Hematopoietic multipotent progenitor cell treated with erythropoietin and hydrocortisone succinate and interleukin-3 and kit ligand, for 17 days (in vitro differentiated cells): ENCODE data around the gene PVALEF.
A peak's percentile ranks its signal among the peaks of the same experiment; 100 is the strongest.

Experiments used
- DNase-seq: peaks from one replicate; pipeline ENCODE4 v3.0.0-alpha.2; 2015; ENCODE audit warnings: low spot score

Gene PVALEF

GRCh38 chr17:81197831-81198490 lies 32.7 kb downstream of the PVALEF start:
- DNase-seq: no peak

DNA sequence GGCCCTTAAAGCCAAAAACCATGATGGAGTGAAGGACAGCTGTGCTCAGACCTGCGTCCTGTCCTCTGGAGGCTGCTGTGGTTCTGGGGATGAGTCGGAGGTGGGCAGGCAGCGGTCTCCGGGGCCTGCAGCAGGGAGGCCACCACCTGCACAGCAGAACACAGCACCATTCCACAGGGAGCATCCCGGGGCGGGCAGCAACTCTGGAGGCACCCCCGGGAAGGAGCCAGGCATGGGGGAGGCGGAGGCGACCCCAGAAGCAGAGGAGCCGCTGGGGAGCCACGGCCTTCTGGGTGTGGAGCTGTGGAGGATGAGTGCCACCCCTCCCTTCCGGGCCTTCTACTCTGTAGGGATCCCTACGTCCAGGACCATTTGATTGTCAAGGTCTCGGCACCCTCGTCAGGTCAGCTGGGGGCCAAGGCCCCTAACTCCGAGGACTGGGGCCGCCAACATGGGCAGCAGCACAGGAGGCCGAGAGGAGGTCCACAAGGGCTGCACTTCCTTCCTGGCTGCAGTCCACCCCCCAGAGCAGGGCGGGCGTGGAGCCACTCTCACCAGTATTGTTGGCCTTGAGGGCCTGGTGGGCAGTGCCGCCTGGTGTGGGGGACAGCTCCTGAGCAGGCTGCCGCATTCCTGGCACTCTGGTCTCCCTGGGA lies 33.6 kb downstream of the PVALEF start:
- DNase-seq: no peak

GRCh38 chr17:81199482-81199830 lies 34.1 kb downstream of the PVALEF start:
- DNase-seq: no peak

GRCh38 chr17:81200201-81200600 lies 34.9 kb downstream of the PVALEF start:
- DNase-seq: no peak

DNA sequence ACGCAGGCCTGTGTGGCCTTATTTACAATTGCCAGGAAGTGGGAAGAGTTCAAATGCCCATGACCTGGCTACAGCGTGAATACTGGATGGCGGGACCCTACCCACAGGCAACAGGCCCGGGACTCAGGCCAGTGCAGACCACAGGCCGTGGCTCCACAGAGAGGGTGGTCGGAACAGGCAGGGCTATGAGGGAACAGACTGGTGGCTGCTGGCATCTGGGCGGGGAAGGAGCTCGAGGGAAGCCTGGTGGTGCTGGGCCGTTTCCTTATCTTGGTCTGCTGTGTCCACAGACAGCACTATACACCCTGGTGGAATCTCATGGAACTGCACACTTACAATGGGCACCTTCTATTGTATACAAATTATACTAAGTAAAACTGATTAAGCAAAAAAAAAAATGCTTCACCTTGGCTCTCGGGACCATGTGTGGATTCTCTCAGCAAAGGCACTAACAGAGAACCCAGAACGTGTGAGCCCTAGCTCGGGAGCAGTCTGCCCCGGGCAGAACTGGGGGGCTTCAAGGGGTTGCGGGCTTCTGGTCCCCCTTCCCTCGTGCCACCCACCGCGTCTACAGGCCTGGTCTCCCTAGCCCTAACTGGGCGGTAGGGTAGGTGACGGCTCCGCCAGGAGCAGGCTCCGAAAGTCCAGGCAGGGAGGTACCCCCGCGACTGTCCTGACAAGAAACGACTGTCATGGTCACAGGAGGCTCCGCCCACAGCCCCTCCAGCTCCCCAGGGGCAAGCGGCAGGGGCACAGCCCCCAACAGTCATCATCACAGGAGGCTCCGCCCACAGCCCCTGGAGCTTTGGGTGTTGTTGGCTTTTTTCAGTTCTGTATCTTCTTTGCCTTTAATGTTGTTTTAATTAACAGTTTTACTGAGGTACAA lies 35.6 kb downstream of the PVALEF start:
- DNase-seq: peak; percentile 9

DNA sequence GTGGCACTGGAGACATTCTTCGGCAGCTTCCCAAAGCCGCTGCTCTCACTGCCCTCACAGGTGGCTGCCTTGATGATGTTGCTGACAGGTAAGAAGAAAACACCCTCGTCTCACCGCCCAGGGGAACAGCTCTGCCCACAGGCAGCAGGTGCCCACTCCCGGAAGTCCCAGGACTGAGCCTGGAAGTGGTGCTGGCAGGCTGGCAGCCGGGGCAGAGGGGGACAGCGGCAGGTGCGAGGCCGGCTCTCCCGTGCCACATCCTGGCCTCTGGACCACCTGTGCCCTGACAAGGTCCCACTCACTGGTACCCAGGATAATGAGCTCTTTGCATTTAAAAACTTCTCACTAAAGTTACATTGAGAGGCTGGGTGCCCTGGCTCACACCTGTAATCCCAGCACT lies 37.0 kb downstream of the PVALEF start:
- no peak for DNase-seq

GRCh38 chr17:81203136-81203535 lies 37.8 kb downstream of the PVALEF start:
- no peak for DNase-seq

GRCh38 chr17:81204578-81204977 lies 39.3 kb downstream of the PVALEF start:
- DNase-seq: no peak

GRCh38 chr17:81206166-81206565 lies 40.9 kb downstream of the PVALEF start:
- DNase-seq: no peak

DNA sequence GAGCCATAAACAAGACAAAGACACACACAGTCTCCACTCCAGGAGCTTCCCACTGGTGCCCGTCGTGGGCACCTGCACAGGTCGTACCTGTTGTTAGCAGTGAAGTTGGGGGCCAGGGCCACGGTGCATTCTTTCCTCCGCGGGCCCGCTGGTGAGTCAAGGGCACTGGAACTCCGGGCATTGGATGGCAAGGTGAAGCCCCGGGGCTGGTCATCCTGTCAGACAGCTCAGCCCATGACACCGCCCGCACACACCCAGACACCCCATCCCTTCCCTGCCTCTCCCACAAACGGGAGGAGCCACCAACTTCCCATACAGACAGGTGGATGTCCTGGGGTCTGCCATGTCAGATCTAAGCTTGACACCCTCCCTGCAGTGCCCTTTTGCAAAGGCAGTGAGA lies 41.4 kb downstream of the PVALEF start:
- no peak for DNase-seq

DNA sequence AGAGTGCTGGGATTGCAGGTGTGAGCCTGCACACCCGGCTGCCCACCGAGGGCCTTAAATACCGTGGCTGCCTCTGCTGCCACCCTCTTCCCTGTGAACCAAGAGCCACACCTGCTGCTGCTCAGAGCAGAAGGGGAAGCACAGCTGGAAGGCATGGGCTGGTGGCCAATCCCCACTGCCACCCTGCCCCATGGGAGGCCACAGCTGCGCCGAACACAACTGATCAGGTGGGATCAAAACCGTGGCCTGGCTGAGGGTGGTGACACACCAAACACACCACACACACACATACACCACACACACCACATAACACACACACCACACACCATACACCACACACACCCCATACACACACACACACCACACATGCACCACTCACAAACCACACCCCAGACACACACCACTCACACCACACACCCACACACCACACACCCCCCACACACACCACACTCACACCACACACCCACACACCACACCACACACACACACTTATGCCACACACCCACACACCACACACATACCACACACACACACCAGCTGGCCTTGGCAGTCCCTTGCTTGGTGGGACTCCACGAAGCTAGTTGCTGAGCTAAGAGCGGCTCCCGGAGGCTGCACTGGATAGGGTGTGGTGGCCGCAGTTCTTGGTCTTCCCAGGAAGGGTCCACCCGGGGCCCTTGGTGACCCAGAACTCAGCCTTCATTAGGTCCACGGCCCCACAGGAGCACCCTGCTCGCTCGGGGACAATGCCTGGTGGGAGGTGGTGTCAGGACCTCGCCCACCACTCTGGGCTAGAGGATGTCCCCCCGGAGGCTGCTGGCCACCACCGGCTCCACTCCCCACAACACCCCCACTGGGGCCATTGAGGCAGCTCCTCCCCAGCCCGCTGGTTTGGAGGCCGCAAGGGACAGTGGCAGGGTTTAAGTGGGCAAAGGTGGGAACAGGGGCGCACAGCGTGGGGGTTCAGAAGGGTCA lies 42.6 kb downstream of the PVALEF start:
- DNase-seq: no peak

DNA sequence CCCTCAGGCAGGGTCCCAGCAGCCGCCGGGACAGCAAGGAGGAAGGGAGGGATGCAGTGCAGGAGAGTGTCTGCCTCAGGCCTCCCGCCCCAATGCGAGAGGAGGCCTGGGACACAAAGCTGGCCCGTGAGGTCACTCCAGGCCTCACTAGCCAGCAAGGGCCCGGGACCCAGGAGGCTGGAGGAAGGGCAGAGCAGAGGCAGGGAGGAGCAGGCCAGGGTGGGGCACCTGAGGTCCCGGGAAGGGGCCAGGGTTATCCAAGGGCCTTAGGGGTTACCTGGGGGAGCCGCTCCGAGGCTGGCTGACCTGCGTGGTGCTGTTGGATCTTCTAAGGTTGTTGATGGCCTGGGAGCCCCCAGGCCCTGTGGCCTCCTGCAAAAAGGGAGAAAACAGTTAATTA lies 43.3 kb downstream of the PVALEF start:
- DNase-seq: no peak

DNA sequence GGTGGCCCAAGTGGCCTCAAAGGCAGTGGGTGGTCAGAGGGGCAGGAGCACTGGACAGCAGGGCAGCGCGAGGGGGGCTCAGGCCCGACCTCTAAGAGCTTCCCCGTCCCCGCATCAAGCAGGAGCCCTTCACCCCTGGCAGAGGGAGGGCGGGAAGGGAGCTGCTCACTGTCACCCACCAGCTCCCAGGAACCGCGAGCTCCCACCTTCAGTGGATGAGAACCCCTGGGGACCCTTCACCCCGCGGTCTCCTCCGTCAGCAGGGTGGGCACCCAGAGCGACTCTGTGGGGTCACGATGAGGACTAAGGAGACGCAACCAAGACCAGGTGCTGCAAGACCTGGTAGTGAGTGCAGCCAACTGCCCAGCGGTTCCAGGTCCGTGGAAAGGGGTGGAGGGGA lies 43.8 kb downstream of the PVALEF start:
- DNase-seq: no peak

DNA sequence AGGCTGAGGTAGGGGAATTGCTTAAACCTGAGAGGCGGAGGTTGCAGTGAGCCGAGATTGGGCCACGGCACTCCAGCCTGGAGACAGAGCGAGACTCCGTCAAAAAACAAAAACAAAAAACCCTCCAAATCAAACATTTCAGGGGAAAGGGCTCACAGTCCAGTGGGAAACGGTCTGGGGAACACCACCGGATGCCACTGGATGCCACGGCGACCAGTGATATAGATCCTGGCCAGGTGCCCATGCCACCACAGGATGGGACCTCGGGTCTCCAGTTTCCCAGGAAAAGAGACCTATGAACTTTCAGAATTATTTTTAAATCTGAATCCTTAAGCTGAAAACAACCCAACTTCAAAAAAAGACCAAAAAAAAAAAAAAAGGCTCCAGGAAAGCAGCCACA lies 45.2 kb downstream of the PVALEF start:
- no peak for DNase-seq

DNA sequence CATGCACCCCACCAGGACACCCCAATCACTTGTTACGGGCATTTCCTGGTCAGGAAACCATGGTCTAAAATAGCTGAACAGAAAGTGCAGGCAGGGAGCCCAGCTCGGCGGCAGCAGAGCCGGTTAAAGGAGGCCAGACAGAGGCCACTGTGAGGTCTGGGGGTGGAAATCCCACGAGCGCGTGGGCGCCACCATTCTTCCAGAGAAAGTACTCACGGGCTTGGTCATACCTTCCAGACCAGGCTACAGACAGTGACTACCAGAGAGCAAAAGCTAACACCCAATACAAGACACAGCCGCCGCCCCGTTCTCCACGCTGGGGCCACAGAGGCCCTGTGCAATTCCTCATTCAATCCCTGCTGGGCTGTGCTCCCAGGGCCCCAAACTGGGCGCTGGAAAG lies 45.6 kb downstream of the PVALEF start:
- no peak for DNase-seq

DNA sequence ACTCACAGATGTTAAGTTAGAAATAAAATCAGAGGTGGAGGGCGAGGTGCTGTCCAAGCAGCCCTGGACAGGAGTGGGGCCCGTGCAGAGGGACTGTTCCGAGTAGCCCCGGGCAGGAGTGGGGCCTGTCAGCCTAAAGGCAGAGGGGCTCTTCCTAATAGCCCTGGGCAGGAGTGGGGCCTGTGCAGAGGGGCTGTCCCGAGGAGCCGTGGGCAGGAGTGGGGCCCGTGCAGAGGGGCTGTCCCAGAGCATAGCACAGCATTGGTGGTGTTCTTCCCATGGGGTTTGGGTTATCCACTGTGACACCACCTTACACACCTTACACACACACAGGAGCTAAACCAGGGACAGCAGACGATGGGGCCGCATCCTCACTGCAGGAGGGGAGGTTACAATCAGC lies 47.1 kb downstream of the PVALEF start:
- no peak for DNase-seq

GRCh38 chr17:81213978-81214377 lies 48.7 kb downstream of the PVALEF start:
- no peak for DNase-seq

GRCh38 chr17:81217491-81217890 lies 52.2 kb downstream of the PVALEF start:
- DNase-seq: no peak

GRCh38 chr17:81218459-81218858 lies 53.2 kb downstream of the PVALEF start:
- DNase-seq: no peak

DNA sequence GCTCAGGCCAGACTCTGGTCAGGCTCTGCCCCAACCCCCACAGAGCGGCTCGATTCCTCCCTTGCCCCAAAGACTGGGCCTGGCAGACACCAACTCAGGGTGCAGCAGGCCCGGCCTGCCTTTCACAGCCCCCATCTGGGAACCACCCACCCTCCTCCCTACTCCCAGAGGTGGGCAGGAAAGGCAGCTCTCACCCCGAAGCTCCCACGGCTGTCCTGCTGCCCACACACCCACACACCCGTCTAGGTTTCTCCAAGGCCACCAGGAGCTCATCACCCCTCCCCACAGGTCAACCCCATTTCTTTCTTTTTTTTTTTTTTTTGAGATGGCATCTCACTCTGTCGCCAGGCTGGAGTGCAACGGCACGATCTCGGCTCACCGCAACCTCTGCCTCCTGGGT lies 53.7 kb downstream of the PVALEF start:
- no peak for DNase-seq

DNA sequence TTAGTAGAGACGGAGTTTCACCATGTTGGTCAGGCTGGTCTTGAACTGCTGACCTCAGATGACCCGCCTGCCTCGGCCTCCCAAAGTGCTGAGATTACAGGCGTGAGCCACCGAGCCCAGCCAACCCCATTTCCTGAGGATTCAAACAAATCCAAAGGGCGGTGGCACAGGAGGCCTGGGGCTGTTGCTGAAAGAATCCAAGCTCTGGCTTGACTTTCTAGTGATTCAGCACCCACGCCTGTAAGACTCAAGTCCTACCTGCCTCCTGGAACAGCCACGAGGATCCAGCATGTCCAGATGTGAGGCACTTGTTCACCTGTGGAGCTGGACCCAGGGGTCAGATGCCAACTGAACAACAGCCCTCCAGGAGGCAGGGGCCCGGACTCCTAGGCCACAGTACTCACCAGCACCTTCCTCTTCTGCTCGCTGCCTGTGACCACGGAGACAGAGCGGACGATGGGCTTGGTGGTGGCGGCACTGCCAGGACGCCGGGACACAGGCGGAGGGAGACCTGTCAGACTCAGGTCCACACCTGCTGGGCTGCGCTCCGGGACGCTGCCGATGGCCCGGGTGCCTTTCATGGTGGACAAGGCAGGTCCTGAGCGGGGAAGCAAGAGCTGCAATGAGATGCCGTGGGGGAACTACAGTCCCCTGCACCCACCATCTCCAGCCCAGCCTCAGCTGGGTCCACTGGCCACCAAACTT lies 54.3 kb downstream of the PVALEF start:
- DNase-seq: no peak
